ENCODE data around the gene MYO5A. TPM values are rescaled to one million over a fixed set of nuclear protein-coding genes. Genes with fewer than 3 reads are reported as not detected.

Gene MYO5A
- total and polyA plus RNA-seq, 2 donors (not counting 3 experiments of a cell fraction or from before 2014, with no cell fraction given): 31.9 to 91.9 TPM

DNA sequence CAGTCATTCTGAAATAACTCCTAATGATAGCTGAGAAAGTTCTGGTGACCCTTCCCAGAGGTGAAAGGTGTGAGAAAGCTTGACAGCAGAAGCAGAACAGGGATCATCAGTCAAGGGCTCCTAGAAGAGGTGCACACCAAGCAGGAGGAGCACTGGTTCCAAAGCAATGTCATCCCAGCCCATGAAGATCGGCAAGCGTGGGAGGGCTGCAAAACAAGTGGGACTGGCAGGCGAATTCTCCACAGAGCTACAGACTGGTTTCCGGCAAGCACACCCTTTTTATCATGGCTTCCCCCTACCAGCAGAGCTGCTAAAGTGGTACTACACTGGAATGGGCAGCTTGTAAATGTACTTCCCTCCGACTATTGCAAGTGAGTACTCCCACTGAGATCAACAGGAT, 170.7 kb downstream of the MYO5A start:
- no peak overlapping the region for H3K4me2 ChIP-seq (ENCODE audit: insufficient read depth, low read length)
- DNase-seq (ENCODE audit: low read depth, low spot score) (no peak), FAIRE-seq (no peak)
- no peaks in the 10 kb centered on the region for H3K9me3 ChIP-seq (replicated peaks; ENCODE audit: control insufficient read depth, insufficient read depth, low read length)
- H3K4me1 ChIP-seq (ENCODE audit: control insufficient read depth, extremely low read depth, insufficient read depth, low read length): no peaks in the 10 kb centered on the region
- no peaks in the 10 kb centered on the region for H3K27me3 ChIP-seq (ENCODE audit: control insufficient read depth in 2 of 2, insufficient read depth in 2 of 2, low read length in 2 of 2)
- BruUV-seq (replicated peaks): no TSS peak
- peaks cover 13 to 16% of the 10 kb centered on the region in 2 experiments for H3K36me3 ChIP-seq (ENCODE audit: control insufficient read depth in 2 of 2, extremely low read depth in 1 of 2, insufficient read depth in 2 of 2, low read length in 2 of 2)
- no peak overlapping the region for H3K9ac ChIP-seq (replicated peaks; ENCODE audit: extremely low read depth, insufficient read depth, low read length)
- ChIA-PET CTCF (interaction anchor here (1.4 kb wide), 1 partner anchor 10 kb away, joined by 5 read pairs; no protein-coding TSS in a partner anchor), POLR2A (no interaction called here)
- H3K27ac ChIP-seq (ENCODE audit: insufficient read depth, low read depth, low read length): no peak overlapping the region
- no peaks in the 10 kb centered on the region for H4K20me1 ChIP-seq (replicated peaks; ENCODE audit: control insufficient read depth, extremely low read depth, insufficient read depth, low read length)
- no peaks in the 10 kb centered on the region for H3K9me1 ChIP-seq (replicated peaks; ENCODE audit: control insufficient read depth, extremely low read depth, insufficient read depth, low read length)
- no peak overlapping the region for H2AFZ ChIP-seq (ENCODE audit: low read depth, low read length)
- no peak overlapping the region for H3K4me3 ChIP-seq (replicated peaks in 1 of 3; ENCODE audit: insufficient read depth in 1 of 3, low read depth in 1 of 3, low read length in 3 of 3)
- H3K79me2 ChIP-seq (ENCODE audit: control insufficient read depth, insufficient read depth, low read length): no peaks in the 10 kb centered on the region
- dilution Hi-C loops (cut with MboI; ENCODE audit: extremely low pct_ligation_motif_present, low sequenced_read_pairs) (no loop called here), intact Hi-C loops (cut with micrococcal nuclease) (no loop called here)
- TF ChIP-seq JUN (IDR thresholded peaks at IDR 0.05; ENCODE audit: borderline replicate concordance, insufficient read depth, insufficient read length, low read depth) (no peak), FOS (IDR thresholded peaks at IDR 0.05; ENCODE audit: borderline replicate concordance, insufficient read depth, low read length) (no peak), MYC (IDR thresholded peaks at IDR 0.05; ENCODE audit: low read depth, low read length) (no peak), POLR2A (IDR thresholded peaks at IDR 0.05; ENCODE audit: low read depth, low read length) (no peak), EZH2 (IDR thresholded peaks at IDR 0.05; ENCODE audit: borderline replicate concordance, low read depth, low read length, severe bottlenecking) (no peak), GATA2 (IDR thresholded peaks at IDR 0.05; ENCODE audit: insufficient read depth, insufficient read length, low read depth, low read length) (no peak)
- TF ChIP-seq, protein P1, sequence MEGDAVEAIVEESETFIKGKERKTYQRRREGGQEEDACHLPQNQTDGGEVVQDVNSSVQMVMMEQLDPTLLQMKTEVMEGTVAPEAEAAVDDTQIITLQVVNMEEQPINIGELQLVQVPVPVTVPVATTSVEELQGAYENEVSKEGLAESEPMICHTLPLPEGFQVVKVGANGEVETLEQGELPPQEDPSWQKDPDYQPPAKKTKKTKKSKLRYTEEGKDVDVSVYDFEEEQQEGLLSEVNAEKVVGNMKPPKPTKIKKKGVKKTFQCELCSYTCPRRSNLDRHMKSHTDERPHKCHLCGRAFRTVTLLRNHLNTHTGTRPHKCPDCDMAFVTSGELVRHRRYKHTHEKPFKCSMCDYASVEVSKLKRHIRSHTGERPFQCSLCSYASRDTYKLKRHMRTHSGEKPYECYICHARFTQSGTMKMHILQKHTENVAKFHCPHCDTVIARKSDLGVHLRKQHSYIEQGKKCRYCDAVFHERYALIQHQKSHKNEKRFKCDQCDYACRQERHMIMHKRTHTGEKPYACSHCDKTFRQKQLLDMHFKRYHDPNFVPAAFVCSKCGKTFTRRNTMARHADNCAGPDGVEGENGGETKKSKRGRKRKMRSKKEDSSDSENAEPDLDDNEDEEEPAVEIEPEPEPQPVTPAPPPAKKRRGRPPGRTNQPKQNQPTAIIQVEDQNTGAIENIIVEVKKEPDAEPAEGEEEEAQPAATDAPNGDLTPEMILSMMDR (IDR thresholded peaks at IDR 0.05; ENCODE audit: extremely low read depth in 1 of 2, insufficient read depth in 1 of 2, low read depth in 1 of 2, low read length in 2 of 2): no peak
- TF ChIP-seq, protein P2, sequence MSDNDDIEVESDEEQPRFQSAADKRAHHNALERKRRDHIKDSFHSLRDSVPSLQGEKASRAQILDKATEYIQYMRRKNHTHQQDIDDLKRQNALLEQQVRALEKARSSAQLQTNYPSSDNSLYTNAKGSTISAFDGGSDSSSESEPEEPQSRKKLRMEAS (IDR thresholded peaks at IDR 0.05; ENCODE audit: insufficient read depth, insufficient read length): no peak

Measured in endothelial cell of umbilical vein (primary cell).